Measurements from ENCODE around the gene PAF1.

GRCh38 chr19:39406656-39407409, 15.9 kb upstream of the PAF1 start, which contains the start of gene ZFP36:
- TF ChIP-seq POLR2A (IDR thresholded peaks at IDR 0.05) (peak; percentile 97), CTCF (IDR thresholded peaks at IDR 0.05 in 4 of 5, conservative IDR thresholded peaks at IDR 0.05 in 1 of 5) (peak in 1 of 5 experiments; percentile 12)

Data from gastrocnemius medialis (tissue), 4 donors.